Adipose tissue (tissue), 3 donors: Measurements from ENCODE around the gene SNPH. TPM values are rescaled to one million over a fixed set of nuclear protein-coding genes. Genes with fewer than 3 reads are reported as not detected.
"Not testable (repeated sequence)": the region's sequence is repeated elsewhere in the genome, so short reads cannot be mapped to it uniquely, and the experiment has no call there.

Source experiments
- H3K27ac ChIP-seq: one replicate; pipeline ENCODE4 v1.5.1; 2013; ENCODE audit warnings: low read depth, low read length
- WGBS, 3 donors: extraction: QIAGEN DNeasy Blood & Tissue Kit; methylation state at CpG; one replicate each; pipeline ENCODE4 v1.1.7; 2013; 5-methylcytosine and 5-hydroxymethylcytosine counted together
- polyA plus RNA-seq, 3 donors: library from polyadenylated mRNA; stranded (reverse); fragments of 200-250 nt; gene quantifications; one replicate each; pipeline ENCODE4 v1.2.3, GENCODE V29; 2013
- donor health status: healthy with polysubstance abuse.
- donor health status: Bipolar disorder and iron deficiency.
- donor health status: healthy.

Gene SNPH
- polyA plus RNA-seq, 3 donors = 0.85 to 1.7 (median 0.92) TPM

DNA sequence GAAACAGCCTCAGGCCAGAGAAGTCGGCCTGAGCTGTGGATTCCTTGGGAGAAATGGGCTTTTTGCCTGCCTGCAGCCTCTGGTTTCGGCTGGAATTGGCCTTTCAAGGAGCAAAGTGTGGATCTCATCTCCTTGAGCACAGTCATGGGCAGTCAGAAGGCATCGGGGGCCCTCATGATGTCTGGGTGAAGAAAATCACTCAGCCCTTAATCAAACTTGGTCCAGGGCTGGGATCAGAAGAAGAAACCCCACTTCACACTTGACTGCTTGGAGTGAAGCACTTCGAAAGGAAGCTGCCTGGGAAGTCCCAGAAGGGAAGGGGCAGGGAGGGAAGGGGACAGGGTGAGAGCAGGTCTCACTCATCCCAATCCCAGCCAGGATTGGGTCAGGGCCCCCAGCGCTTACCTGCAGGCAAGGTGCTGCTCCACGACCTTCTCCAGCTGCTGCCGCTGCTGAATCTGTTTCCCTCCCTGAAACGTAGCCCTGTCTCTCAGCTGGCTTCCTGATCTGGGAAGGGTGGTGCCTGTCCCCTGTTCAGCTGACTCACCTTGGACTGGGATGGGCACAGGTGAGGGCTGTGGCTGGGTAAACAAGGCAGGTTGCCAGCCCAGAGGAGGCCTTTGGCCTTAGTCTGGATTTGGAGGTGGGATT lies 62.7 kb downstream of the SNPH start, which contains the start of gene SDCBP2:
Gene SDCBP2 (minus strand): TSS at position 460 of the 651 bp plus-strand sequence. CDS start 8,723 bp downstream, outside the sequence.
- 33 to 80% (median 67%) methylated on average over 8 of the region's 8 CpGs for WGBS, 3 donors
- peak within 1 kb of the TSS; percentile 65 for H3K27ac ChIP-seq

DNA sequence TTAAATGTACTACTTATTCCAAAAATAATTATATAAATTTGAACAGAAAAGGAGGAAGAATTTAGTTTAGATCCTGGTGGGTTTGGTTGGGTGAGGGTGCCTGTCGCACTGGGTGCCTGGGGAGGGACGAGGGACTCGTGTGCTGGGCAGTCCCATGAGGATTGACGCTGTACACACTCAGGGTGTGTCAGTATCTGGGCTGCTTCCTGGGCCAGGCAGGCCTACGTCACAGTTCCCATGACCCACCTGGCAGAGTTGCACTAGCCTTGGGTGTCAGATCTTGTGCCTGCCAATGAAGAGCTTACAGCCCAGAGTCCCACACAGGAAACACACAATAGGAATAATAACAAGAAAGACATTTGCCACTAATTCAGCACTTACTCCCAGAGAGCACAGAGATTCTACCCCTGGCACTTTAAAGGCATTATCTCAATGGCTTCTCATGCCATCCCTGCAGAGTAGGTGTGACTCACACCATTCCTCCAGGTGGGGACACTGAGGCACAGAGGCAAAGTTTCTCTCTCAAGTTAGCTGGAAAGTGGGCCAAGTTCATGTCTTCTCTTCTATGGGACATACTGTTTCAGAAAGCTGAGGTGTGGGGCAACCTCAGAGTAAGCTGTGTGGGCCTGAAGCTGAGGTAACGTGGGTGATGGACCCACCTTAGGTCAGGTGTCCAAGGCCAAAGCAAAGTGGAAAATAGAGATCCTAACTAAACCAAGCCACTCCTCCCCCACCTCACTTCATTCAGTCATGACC lies 64.2 kb downstream of the SNPH start:
- H3K27ac ChIP-seq = no peak overlapping the region
- 33 to 67% (median 53%) methylated on average over 6 of the region's 6 CpGs for WGBS, 3 donors

DNA sequence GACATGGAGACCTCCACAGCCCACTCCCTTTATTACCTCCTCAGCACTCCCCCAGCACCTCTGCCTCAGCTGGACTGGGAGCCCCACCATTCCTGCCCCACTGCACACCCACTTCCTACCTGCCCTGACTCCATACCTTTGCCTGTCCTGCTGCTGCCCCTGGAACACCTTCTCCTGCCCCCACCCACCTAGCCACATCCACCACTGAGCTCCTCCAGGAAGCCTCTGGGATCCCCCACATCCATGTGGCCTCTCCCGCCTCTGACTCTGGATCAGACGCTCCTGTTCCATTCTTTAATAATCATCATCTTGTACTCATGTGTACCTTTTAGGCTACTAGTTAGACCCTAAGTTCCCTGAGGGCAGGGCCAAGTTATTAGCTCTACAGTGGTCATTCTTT lies 65.0 kb downstream of the SNPH start:
- WGBS, 3 donors = 95 to 98% (median 96%) methylated on average over 2 of the region's 2 CpGs
- H3K27ac ChIP-seq = no peak overlapping the region

- WGBS, 3 donors = 95 to 96% (median 95%) methylated on average over 6 of the region's 6 CpGs
- H3K27ac ChIP-seq = no peak overlapping the region
Observed at GRCh38 chr20:1331801-1332453, 65.8 kb downstream of the SNPH start.

GRCh38 chr20:1332749-1333300 lies 66.7 kb downstream of the SNPH start:
- no peak overlapping the region for H3K27ac ChIP-seq
- WGBS, 3 donors = 80 to 89% (median 86%) methylated on average over 2 of the region's 2 CpGs

- no peak overlapping the region for H3K27ac ChIP-seq
- WGBS, 3 donors = 90 to 94% (median 94%) methylated on average over 11 of the region's 11 CpGs
Observed at GRCh38 chr20:1333462-1334369, 67.6 kb downstream of the SNPH start.

DNA sequence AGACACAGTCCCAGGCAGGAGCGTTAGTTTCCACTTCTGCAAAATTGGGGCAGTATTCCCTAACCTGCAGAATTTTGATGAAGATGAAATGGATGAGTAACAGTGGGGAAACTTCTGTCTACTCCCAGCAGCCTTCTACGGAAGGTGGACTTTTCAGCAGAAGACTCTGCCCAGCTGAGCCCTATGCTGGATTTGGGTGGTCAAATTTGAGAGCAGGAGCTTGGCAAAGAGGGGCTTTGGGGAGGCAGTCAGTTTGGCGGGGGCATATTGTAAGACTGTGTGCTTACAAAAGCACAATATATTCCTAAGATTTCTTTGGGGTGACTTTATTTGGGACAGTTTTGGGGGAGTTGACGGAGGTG lies 68.3 kb downstream of the SNPH start:
- no peak overlapping the region for H3K27ac ChIP-seq
- WGBS, 3 donors = 75 to 98% (median 85%) methylated on average over 4 of the region's 4 CpGs

GRCh38 chr20:1334761-1335160 lies 68.7 kb downstream of the SNPH start:
- H3K27ac ChIP-seq = no peak overlapping the region
- 60 to 83% (median 63%) methylated on average over 3 of the region's 3 CpGs for WGBS, 3 donors

DNA sequence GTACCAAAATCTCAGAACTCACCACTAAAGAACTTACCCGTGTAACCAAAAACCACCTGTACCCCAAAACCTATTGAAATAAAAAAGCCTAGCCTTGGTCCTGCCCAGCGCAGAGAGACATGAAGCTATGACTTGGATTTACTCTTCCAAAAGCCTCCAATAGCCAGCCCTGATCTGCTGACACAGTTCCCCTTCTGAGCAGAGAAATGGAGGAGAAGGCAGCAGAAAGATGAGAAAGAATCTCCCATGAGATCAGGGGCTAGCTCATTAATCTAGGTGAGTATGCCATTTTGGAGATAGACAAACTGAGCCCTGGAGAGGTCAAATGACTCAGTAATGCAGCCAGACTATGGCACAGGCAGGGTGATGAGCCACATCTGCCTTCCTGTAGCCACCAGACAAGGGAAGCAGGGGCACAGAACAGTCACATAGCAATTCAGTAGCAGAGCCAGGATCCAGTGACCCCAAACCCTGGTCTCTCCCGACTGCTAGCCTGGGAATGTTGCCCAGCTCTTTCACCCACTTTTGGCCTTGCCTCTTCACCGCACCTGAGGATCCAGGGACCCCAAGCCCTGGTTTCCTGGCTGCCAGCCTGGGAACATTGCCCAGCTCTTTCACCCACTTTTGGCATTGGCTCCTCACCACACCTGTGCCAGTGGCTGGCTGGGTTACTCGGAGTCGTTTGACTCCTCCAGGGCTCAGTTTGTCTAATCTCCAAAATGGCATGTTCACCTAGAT lies 70.0 kb downstream of the SNPH start:
- H3K27ac ChIP-seq = peak overlapping the region; percentile 68
- 51 to 74% (median 63%) methylated on average over 6 of the region's 6 CpGs for WGBS, 3 donors

DNA sequence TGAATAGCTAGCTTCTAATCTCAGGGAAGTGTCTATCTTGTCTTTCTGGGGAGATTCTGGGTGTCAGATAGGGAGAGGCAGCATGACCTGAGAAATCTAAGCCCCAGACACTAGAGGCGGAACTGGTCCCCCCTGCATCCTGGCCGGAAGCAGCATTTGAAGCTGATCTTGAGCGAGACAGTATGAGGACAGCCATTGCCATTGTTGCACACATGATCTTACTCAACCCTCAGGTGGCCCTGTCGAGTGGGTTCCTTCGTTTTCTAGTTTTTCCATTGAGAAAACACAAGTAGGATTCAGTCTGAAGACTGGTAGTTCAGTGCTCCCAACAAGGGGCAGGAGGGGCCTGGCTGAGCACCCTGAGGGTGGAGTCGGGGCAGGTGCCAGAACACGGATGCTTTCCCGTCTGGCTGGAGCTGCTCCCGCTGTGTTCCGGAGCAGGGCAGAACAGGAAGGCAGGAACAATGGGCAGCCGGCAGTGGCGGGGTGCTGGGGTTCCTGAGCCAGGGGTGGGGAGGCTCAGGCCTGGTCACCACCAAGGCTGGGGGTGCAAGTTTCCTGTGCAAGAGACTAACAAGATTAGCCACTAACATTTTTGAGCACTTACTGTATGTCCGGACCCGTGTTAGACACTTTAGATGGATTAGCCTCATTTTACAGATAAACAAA lies 70.7 kb downstream of the SNPH start:
- WGBS, 3 donors = 15 to 41% (median 19%) methylated on average over 14 of the region's 14 CpGs
- H3K27ac ChIP-seq = peak overlapping the region; percentile 26

GRCh38 chr20:1337441-1337840 lies 71.3 kb downstream of the SNPH start:
- no peak overlapping the region for H3K27ac ChIP-seq
- WGBS, 3 donors = 58 to 61% (median 59%) methylated on average over 5 of the region's 5 CpGs

GRCh38 chr20:1338096-1338495 lies 72.0 kb downstream of the SNPH start:
- no peak overlapping the region for H3K27ac ChIP-seq
- WGBS, 3 donors = 97 to 100% (median 97%) methylated on average over 5 of the region's 5 CpGs

- 81 to 94% (median 84%) methylated on average over 4 of the region's 4 CpGs for WGBS, 3 donors
- no peak overlapping the region for H3K27ac ChIP-seq
Observed at GRCh38 chr20:1338801-1339200, 72.7 kb downstream of the SNPH start.

DNA sequence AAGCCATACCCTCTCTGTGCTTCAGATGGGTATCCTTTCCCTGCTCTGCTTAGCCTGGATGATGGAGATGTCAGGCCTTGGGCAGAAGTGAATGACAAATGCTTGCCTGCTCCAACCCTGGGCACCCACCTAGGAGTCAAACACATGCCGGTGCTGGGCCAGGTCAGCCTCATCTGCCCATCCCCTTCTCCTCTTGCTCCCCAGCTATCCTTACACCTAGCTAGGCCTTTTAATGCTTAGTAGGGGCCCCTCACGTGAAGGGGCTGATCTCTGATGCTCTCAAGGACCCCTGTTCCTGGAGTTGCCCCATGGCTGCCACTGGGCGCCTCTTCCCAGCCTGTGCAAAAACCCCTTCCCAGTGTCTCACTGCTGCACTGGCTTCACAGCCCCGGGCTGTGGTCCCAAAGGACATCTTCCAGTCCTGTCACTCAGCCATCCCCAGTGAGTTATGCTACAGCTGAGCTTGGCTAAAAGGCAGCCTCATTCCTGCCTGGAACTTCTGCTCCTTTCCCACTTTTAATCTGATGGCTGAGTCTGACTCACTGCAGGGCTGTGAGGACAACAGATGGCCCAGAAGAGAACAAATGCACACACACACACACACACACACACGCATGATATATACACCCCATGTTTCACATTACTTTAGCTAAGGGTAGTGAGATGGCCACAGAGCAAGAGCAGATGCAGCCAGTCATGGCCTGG lies 75.6 kb downstream of the SNPH start:
- no peak overlapping the region for H3K27ac ChIP-seq
- 85 to 89% (median 85%) methylated on average over 5 of the region's 5 CpGs for WGBS, 3 donors

- WGBS, 3 donors = 81 to 90% (median 89%) methylated on average over 8 of the region's 8 CpGs
- H3K27ac ChIP-seq = not testable (repeated sequence)
Observed at GRCh38 chr20:1343446-1344124, 77.5 kb downstream of the SNPH start.
